ENCODE data around the gene ZNF483. TPM values are rescaled to one million over a fixed set of nuclear protein-coding genes. Genes with fewer than 3 reads are reported as not detected.
A peak's percentile ranks its signal among the peaks of the same experiment; 100 is the strongest.

Gene ZNF483
- total RNA-seq, 1 experiment from 2014 or later: 1.3 TPM

DNA sequence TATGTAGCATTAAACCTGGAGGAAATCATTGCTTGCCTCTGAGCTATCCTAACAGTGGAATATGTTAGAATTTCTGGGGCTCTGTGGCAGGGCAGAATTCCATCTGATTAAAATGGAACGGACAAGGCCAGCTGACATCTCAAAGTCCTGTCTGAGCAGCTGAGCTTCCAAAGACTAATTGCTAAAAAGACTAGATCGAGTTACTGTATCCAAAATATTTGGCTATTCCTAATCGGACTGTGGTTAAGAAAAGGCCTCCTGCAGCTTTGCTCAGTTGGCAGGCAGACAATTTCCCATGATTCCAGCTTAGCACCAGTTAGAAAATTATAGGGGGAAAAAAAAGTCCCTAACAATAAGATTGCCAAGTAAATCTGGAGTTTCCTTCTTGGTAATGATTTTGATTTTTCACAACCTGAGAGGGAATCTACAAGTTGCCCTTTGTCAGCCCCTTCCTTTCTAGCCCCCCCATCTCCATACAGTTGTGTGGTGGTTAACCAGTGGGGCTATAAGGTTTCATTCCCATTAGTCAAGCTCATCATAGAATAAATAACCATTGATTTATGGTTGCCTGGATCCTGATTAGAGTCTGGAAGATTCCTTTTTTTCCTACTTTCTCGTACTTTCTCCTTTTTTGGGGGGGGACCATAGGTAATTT, 48.1 kb downstream of the ZNF483 start:
- Mint-ChIP-seq H3K36me3 (ENCODE audit: insufficient read depth, unreplicated experiment) (peaks cover 87% of the 10 kb centered on the region), H3K4me1 (ENCODE audit: insufficient read depth, unreplicated experiment) (no peaks in the 10 kb centered on the region), H3K27ac (ENCODE audit: low read depth, unreplicated experiment) (no peak overlapping the region), H3K27me3 (ENCODE audit: insufficient read depth, unreplicated experiment) (no peaks in the 10 kb centered on the region), H3K4me3 (ENCODE audit: unreplicated experiment) (no peak overlapping the region), H3K9me3 (ENCODE audit: unreplicated experiment) (peaks cover 26% of the 10 kb centered on the region)
- no TSS peak for BruUV-seq (replicated peaks)
- ChIA-PET POLR2A (no interaction called here), CTCF (interaction anchor here (0.6 to 0.7 kb wide), 2 partner anchors 108 to 502 kb away, joined by 4 to 6 read pairs; no protein-coding TSS in a partner anchor)
- DNase-seq (ENCODE audit: unreplicated experiment): no peak
- TF ChIP-seq, protein P1, sequence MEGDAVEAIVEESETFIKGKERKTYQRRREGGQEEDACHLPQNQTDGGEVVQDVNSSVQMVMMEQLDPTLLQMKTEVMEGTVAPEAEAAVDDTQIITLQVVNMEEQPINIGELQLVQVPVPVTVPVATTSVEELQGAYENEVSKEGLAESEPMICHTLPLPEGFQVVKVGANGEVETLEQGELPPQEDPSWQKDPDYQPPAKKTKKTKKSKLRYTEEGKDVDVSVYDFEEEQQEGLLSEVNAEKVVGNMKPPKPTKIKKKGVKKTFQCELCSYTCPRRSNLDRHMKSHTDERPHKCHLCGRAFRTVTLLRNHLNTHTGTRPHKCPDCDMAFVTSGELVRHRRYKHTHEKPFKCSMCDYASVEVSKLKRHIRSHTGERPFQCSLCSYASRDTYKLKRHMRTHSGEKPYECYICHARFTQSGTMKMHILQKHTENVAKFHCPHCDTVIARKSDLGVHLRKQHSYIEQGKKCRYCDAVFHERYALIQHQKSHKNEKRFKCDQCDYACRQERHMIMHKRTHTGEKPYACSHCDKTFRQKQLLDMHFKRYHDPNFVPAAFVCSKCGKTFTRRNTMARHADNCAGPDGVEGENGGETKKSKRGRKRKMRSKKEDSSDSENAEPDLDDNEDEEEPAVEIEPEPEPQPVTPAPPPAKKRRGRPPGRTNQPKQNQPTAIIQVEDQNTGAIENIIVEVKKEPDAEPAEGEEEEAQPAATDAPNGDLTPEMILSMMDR (IDR thresholded peaks at IDR 0.05; ENCODE audit: unreplicated experiment): no peak
- intact Hi-C loops (cut with micrococcal nuclease): no loop called here

DNA sequence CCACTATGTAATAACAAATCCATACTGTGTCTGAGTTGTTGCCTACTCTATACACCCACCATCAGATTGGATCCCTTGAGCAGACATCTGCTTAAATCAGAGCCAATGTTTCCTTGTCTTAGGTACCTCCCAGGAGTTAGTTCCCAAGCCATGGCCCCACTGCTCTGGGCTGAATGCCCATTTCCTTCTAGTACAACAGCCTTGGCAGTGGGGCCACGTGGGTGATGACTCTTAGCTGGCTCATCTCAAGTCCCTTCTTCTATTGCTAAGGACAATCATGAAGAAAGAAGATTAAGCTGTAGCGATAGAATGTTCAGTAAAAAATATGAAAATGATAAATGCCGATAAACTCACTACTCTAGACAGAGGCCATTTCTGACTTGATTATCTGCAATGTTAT, 57.9 kb downstream of the ZNF483 start:
- no peaks in the 10 kb centered on the region for H3K4me1 Mint-ChIP-seq (ENCODE audit: insufficient read depth, unreplicated experiment)
- DNase-seq (ENCODE audit: unreplicated experiment): peak; percentile 59

DNA sequence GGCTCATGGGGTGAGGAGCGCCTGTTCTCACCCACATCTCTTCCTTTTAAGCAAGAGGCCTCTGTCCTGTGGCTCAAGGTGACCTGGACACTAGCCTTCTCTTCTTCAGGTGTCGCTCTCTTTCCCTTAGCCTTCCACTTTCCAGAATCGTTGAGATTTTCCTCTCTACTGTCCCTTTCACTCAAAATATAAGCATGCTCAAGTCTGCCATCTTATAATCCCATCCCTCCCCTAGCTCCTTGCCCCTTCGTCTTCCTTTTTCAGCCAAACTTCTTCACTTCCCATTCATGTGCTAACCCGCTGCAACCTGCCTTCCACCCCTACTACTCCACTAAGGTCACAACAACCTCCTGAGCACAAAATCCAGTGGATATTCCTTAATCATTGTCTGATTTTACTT, 61.4 kb downstream of the ZNF483 start:
- no TSS peak for BruUV-seq (replicated peaks)
- DNase-seq (ENCODE audit: unreplicated experiment): no peak

More for the DNA sequence above, 57.9 kb downstream of the ZNF483 start:
- no peak overlapping the region for H3K27ac Mint-ChIP-seq (ENCODE audit: low read depth, unreplicated experiment)
- no TSS peak for BruUV-seq (replicated peaks)
- intact Hi-C loops (cut with micrococcal nuclease): no loop called here
- H3K27me3 Mint-ChIP-seq (ENCODE audit: insufficient read depth, unreplicated experiment): no peaks in the 10 kb centered on the region
- ChIA-PET POLR2A (interaction anchor here (1.1 kb wide), 2 partner anchors 48 to 99 kb away, joined by 3 read pairs; partner anchors contain the start of gene DNAJC25), CTCF (interaction anchor here (0.5 kb wide), 1 partner anchor 103 kb away, joined by 4 read pairs; no protein-coding TSS in a partner anchor)
- peaks cover 7% of the 10 kb centered on the region for H3K9me3 Mint-ChIP-seq (ENCODE audit: unreplicated experiment)
- TF ChIP-seq, protein P1 (IDR thresholded peaks at IDR 0.05; ENCODE audit: unreplicated experiment): no peak
- H3K4me3 Mint-ChIP-seq (ENCODE audit: unreplicated experiment): no peak overlapping the region
- peaks cover 40% of the 10 kb centered on the region for H3K36me3 Mint-ChIP-seq (ENCODE audit: insufficient read depth, unreplicated experiment)

GRCh38 chr9:111588846-111589245, 63.9 kb downstream of the ZNF483 start:
- peaks cover 31% of the 10 kb centered on the region for H3K36me3 Mint-ChIP-seq (ENCODE audit: insufficient read depth, unreplicated experiment)
- TF ChIP-seq, protein P1 (IDR thresholded peaks at IDR 0.05; ENCODE audit: unreplicated experiment): no peak
- ChIA-PET CTCF (interaction anchor here (0.6 kb wide), 1 partner anchor 9 kb away, joined by 3 read pairs; no protein-coding TSS in a partner anchor), POLR2A (no interaction called here)
- intact Hi-C loops (cut with micrococcal nuclease): no loop called here
- no TSS peak for BruUV-seq (replicated peaks)
- peak; percentile 12 for DNase-seq (ENCODE audit: unreplicated experiment)
- H3K27me3 Mint-ChIP-seq (ENCODE audit: insufficient read depth, unreplicated experiment): no peaks in the 10 kb centered on the region
- H3K9me3 Mint-ChIP-seq (ENCODE audit: unreplicated experiment): peaks cover 7% of the 10 kb centered on the region
- no peak overlapping the region for H3K27ac Mint-ChIP-seq (ENCODE audit: low read depth, unreplicated experiment)
- no peak overlapping the region for H3K4me3 Mint-ChIP-seq (ENCODE audit: unreplicated experiment)
- no peaks in the 10 kb centered on the region for H3K4me1 Mint-ChIP-seq (ENCODE audit: insufficient read depth, unreplicated experiment)

More for the DNA sequence above, 61.4 kb downstream of the ZNF483 start:
- TF ChIP-seq, protein P1 (IDR thresholded peaks at IDR 0.05; ENCODE audit: unreplicated experiment): no peak
- peaks cover 14% of the 10 kb centered on the region for H3K36me3 Mint-ChIP-seq (ENCODE audit: insufficient read depth, unreplicated experiment)
- ChIA-PET CTCF (interaction anchor here (0.6 kb wide), 1 partner anchor 35 kb away, joined by 3 read pairs; no protein-coding TSS in a partner anchor), POLR2A (no interaction called here)
- no peaks in the 10 kb centered on the region for H3K4me1 Mint-ChIP-seq (ENCODE audit: insufficient read depth, unreplicated experiment)
- no peaks in the 10 kb centered on the region for H3K27me3 Mint-ChIP-seq (ENCODE audit: insufficient read depth, unreplicated experiment)
- H3K9me3 Mint-ChIP-seq (ENCODE audit: unreplicated experiment): peaks cover 7% of the 10 kb centered on the region
- intact Hi-C loops (cut with micrococcal nuclease): no loop called here
- H3K4me3 Mint-ChIP-seq (ENCODE audit: unreplicated experiment): no peak overlapping the region
- H3K27ac Mint-ChIP-seq (ENCODE audit: low read depth, unreplicated experiment): no peak overlapping the region

Data from MCF 10A (cell line).